Islet of Langerhans (tissue), 1 donor: ENCODE data around the gene OGT.

Experiments used
- FAIRE-seq: peaks from one replicate; lab custom pipeline; 2011; peaks lifted over from hg19 to GRCh38; lab: Jason Lieb, UNC

The OGT gene

GRCh38 chrX:71622576-71623450 lies 89.9 kb downstream of the OGT start:
- no peak for FAIRE-seq

GRCh38 chrX:71623714-71624113 lies 90.8 kb downstream of the OGT start:
- no peak for FAIRE-seq

GRCh38 chrX:71625471-71625870 lies 92.6 kb downstream of the OGT start:
- FAIRE-seq = no peak
